ENCODE measurements around the gene MEF2B.

The MEF2B gene

DNA sequence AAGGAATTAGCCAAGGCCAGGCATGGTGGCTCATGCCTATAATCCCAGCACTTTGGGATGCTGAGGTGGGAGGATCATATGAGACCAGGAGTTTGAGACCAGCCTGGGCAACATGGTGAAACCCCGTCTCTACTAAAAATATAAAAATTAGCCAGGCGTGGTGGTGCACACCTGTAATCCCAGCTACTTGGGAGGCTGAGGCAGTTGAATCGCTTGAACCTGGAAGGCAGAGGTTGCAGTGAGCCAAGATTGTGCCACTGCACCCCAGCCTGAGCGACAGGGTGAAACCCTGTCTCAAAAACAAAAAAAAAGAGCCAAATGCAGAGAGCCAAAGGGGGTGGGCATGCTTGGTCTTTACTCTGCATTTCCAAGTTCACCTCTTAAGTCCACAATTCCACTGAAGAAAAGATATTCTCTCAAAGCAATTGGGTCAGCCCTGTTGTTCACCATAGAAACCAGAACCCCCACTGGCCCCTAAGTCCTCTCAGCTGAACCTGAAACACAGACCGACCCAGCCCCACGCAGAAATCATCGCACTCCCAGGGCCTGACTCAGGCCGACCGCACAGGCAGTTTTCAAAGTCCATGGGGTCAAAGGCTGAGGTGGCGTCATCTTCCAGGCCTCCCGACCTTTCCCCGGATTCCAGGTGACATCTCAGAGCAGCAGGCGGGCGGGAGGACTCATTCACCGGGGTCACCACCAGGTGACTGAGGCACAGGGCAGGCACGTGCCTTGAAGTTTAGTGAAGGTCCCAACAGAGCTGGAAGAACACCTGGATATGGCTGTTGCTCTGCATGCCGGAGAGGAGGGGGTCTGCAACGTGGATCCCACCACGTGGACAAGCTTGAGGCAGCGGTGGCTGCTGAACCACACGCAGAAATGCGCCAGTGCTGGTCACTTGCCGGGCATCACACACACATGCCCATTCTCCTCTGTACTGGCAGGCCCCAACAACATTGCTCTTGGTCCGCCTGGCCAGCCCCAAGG lies 73.1 kb downstream of the MEF2B start:
- DNase-seq, result no peak

DNA sequence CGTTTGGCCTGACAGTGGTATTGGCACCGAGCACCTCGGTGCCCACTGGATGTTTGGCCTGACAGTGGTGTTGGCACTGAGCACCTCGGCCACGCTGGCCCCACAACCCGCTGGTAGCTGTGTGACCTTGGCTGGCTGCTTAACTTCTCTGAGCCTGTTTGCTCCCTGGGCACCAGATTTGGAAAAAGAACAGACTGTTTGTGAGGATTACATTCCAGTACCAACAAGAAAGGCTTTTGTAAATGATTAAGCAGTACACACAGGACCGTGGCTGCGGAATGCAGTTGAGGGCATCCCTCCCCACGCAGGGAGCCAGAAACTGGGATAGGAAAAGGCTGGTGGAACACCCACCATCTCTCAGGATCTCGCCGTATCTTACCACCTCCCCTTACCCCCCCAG lies 74.4 kb downstream of the MEF2B start:
- no peak for DNase-seq
